Measurements from ENCODE around the gene CREBBP. TPM values are rescaled to one million over a fixed set of nuclear protein-coding genes. Genes with fewer than 3 reads are reported as not detected.

The CREBBP gene
- polyA plus RNA-seq, 2 of the 4 experiments (the other 2 are of a cell fraction), result 8.0 to 13.4 TPM

GRCh38 chr16:3807425-3808123, 72.9 kb downstream of the CREBBP start:
- TF ChIP-seq EP300 (IDR thresholded peaks at IDR 0.05) (no peak), CHD2 (IDR thresholded peaks at IDR 0.05; ENCODE audit: low read length, partially characterized antibody) (no peak), ZNF302 (CRISPR knock-in tag; IDR thresholded peaks at IDR 0.05) (no peak), FOSL2 (IDR thresholded peaks at IDR 0.05) (no peak), FOSL2 (CRISPR knock-in tag; IDR thresholded peaks at IDR 0.05) (no peak), NPAS2 (CRISPR knock-in tag; IDR thresholded peaks at IDR 0.05; ENCODE audit: borderline replicate concordance) (no peak), CTCF (IDR thresholded peaks at IDR 0.05) (no peak), ESRRA (IDR thresholded peaks at IDR 0.05; ENCODE audit: borderline replicate concordance, low read length) (no peak), HOXA7 (CRISPR knock-in tag; IDR thresholded peaks at IDR 0.05) (no peak), CHD4 (IDR thresholded peaks at IDR 0.05; ENCODE audit: borderline replicate concordance) (no peak), EHF (CRISPR knock-in tag; IDR thresholded peaks at IDR 0.05) (no peak)
- Histone ChIP-seq H3K27ac (no peak overlapping the region), H3K4me1 (no peaks in the 10 kb centered on the region), H3K4me3 (no peak overlapping the region), H3K4me2 (no peak overlapping the region), H3K9me3 (no peaks in the 10 kb centered on the region)
- DNase-seq (ENCODE audit: low read depth in 1 of 2, low spot score in 1 of 2) (no peak), FAIRE-seq (no peak), ATAC-seq (no peak)
- ChIA-PET POLR2A (no interaction called here), CTCF (interaction anchor here (0.7 kb wide), 1 partner anchor 15 kb away, joined by 3 read pairs; no protein-coding TSS in a partner anchor)
- 91% methylated on average over 3 of the region's 3 CpGs for WGBS (ENCODE audit: missing lambda C conversion rate)

GRCh38 chr16:3804426-3805016, 76.0 kb downstream of the CREBBP start:
- Histone ChIP-seq H3K27ac (no peak overlapping the region), H3K9me3 (no peaks in the 10 kb centered on the region), H3K4me2 (no peak overlapping the region), H3K4me1 (no peaks in the 10 kb centered on the region), H3K4me3 (no peak overlapping the region)
- CTCF ChIA-PET, result interaction anchor here (0.6 kb wide), 1 partner anchor 372 kb away, joined by 5 read pairs; no protein-coding TSS in a partner anchor
- ATAC-seq (peak in 1 of 2 experiments; percentile 34; a peak in 1 of 6 replicates), FAIRE-seq (no peak), DNase-seq (ENCODE audit: low read depth in 1 of 2, low spot score in 1 of 2) (no peak)
- POLR2A ChIA-PET, result no interaction called here
- TF ChIP-seq ZSCAN20 (CRISPR knock-in tag; IDR thresholded peaks at IDR 0.05) (no peak), EHF (CRISPR knock-in tag; IDR thresholded peaks at IDR 0.05) (no peak), RARB (CRISPR knock-in tag; IDR thresholded peaks at IDR 0.05) (no peak), RNF2 (IDR thresholded peaks at IDR 0.05; ENCODE audit: borderline replicate concordance, low read depth) (no peak), POLR2A (IDR thresholded peaks at IDR 0.05; ENCODE audit: low read length) (no peak), KDM5A (IDR thresholded peaks at IDR 0.05) (no peak), FOSB (CRISPR knock-in tag; IDR thresholded peaks at IDR 0.05) (no peak), PHF8 (IDR thresholded peaks at IDR 0.05; ENCODE audit: borderline replicate concordance, low read depth) (no peak), E2F6 (IDR thresholded peaks at IDR 0.05; ENCODE audit: borderline replicate concordance, low read depth) (no peak), HDAC2 (IDR thresholded peaks at IDR 0.05) (no peak), NR3C1 (IDR thresholded peaks at IDR 0.05) (no peak), FOSL2 (IDR thresholded peaks at IDR 0.05) (no peak), FOSL2 (CRISPR knock-in tag; IDR thresholded peaks at IDR 0.05) (no peak), BHLHE40 (IDR thresholded peaks at IDR 0.05; ENCODE audit: low read depth, low read length) (no peak)
- 73% methylated on average over 7 of the region's 7 CpGs for WGBS (ENCODE audit: missing lambda C conversion rate)

Measured in A549 (cell line).